Lung (tissue), 12 donors: Measurements from ENCODE around the gene FIGNL2. TPM values are rescaled to one million over a fixed set of nuclear protein-coding genes. Genes with fewer than 3 reads are reported as not detected.
A peak's percentile ranks its signal among the peaks of the same experiment; 100 is the strongest.

Experiments used
- ATAC-seq: fragments of 200-7000 bp; cut with Tn5 transposase; one replicate; pipeline ENCODE4 v1.9.1; 2020; ENCODE audit warnings: moderate number of reproducible peaks; ENCODE audit not compliant: insufficient read depth, low FRiP score
- DNase-seq, 3 donors: peaks; one replicate each; pipeline ENCODE4 v3.0.0-alpha.2; 2013 to 2017
- H3K27ac ChIP-seq, 2 donors: one replicate each; pipeline ENCODE4 v1.5.1; 2013; ENCODE audit warnings: mild to moderate bottlenecking in 2 of 2, moderate library complexity in 2 of 2, control low read depth in 1 of 2, inconsistent platforms in 1 of 2, low read depth in 1 of 2, low read length in 1 of 2
- H3K27me3 ChIP-seq, 3 donors: one replicate each; pipeline ENCODE4 v1.5.1; 2013; ENCODE audit warnings: low read length in 2 of 3; ENCODE audit not compliant: control insufficient read depth in 3 of 3, insufficient read depth in 3 of 3
- H3K36me3 ChIP-seq, 4 donors: one replicate each; pipeline ENCODE4 v1.5.1; 2013; ENCODE audit warnings: low read length in 4 of 4, mild to moderate bottlenecking in 1 of 4, moderate library complexity in 1 of 4; ENCODE audit not compliant: control insufficient read depth in 4 of 4, insufficient read depth in 4 of 4
- H3K4me1 ChIP-seq, 5 donors: one replicate each; pipeline ENCODE4 v1.5.1; 2013; ENCODE audit warnings: low read length in 5 of 5, mild to moderate bottlenecking in 2 of 5, moderate library complexity in 1 of 5; ENCODE audit not compliant: control insufficient read depth in 5 of 5, insufficient read depth in 5 of 5
- H3K4me3 ChIP-seq: one replicate; pipeline ENCODE4 v1.5.1; 2013; ENCODE audit warnings: mild to moderate bottlenecking, control low read depth, moderate library complexity
- H3K9ac ChIP-seq, 2 donors: one replicate each; pipeline ENCODE4 v1.5.1; 2013; ENCODE audit warnings: low read length in 2 of 2, control low read depth in 1 of 2; ENCODE audit not compliant: insufficient read depth in 1 of 2
- H3K9me3 ChIP-seq, 4 donors: one replicate each; pipeline ENCODE4 v1.5.1; 2013; ENCODE audit warnings: low read length in 3 of 4, mild to moderate bottlenecking in 1 of 4, moderate library complexity in 1 of 4; ENCODE audit not compliant: control insufficient read depth in 4 of 4, insufficient read depth in 3 of 4
- CTCF ChIP-seq: IDR thresholded peaks from 2 replicates; pipeline ENCODE4 v1.5.1; 2012; ENCODE audit warnings: mild to moderate bottlenecking; ENCODE audit errors: control extremely low read depth, extremely low read depth
- WGBS, 2 donors: extraction: QIAGEN DNeasy Blood & Tissue Kit; methylation state at CpG; one replicate each; pipeline ENCODE4 v1.1.7; 2013; 5-methylcytosine and 5-hydroxymethylcytosine counted together
- polyA plus RNA-seq, 2 donors: library from polyadenylated mRNA; stranded (reverse); fragments of 200-250 nt; gene quantifications; one replicate each; pipeline ENCODE4 v1.2.1, GENCODE V29; 2013
- total RNA-seq, 2 donors: library from RNA; depleted of rRNA in 1 of 2; stranded (reverse); fragments of >200 nt in 1 of 2; gene quantifications; one replicate each; pipeline ENCODE4 v1.2.1, GENCODE V29; 2014 to 2021
- donor health status: control.
- donor health status: control.
- donor health status: Bipolar disorder and iron deficiency.
- donor health status: healthy.
- donor health status: DM: yes; HTN: yes; CAD: no.

Gene FIGNL2
- total and polyA plus RNA-seq, 4 donors, result 0.33 to 1.9 (median 0.80) TPM

GRCh38 chr12:51846911-51847642 is 1.4 kb downstream of the FIGNL2 start:
- WGBS, 2 donors, result 1 to 2% methylated on average over 50 to 58 of the region's 59 CpGs
- no peaks in the 10 kb centered on the region for H3K36me3 ChIP-seq
- TF ChIP-seq CTCF, result no peak
- peak; percentile 62 to 74 (median 62) for DNase-seq
- H3K27ac ChIP-seq, result peak overlapping the region in 1 of 2 donors; percentile 71
- ATAC-seq, result no peak
- peaks cover 0 to 4% (median 3%) of the 10 kb centered on the region in 3 donors for H3K27me3 ChIP-seq
- H3K9ac ChIP-seq, result no peak overlapping the region
- H3K9me3 ChIP-seq, result no peaks in the 10 kb centered on the region
- peak overlapping the region; percentile 39 for H3K4me3 ChIP-seq
- peaks cover 0 to 19% (median 7%) of the 10 kb centered on the region in 5 donors for H3K4me1 ChIP-seq

DNA sequence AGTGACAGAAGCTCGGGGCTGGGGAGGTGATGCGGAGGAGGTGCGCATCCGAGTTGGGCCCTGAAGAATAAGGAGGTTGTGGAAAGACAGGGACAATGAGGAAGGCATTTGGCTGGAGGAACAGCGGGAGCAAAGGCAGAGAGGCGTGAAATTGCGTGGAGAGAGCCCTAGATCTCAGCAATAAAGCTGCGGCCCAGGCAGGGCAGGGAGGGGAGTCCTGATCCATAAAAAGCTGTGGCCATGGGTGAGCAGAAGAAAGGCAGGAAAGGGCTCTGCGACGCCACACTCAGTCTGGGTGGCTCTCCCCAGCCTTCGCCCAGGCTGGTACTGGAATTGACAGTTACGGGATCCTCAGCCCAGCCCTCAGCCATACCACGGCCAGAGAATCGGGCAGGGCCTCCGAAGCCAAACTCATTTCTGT is 2.2 kb downstream of the FIGNL2 start:
- ATAC-seq (no peak), DNase-seq (no peak)
- Histone ChIP-seq H3K4me3 (no peak overlapping the region), H3K4me1 (peaks cover 0 to 22% (median 11%) of the 10 kb centered on the region in 5 donors), H3K27me3 (peaks cover 0 to 4% (median 3%) of the 10 kb centered on the region in 3 donors), H3K9ac (peak overlapping the region in 1 of 2 donors; percentile 37), H3K27ac (peak overlapping the region in 1 of 2 donors; percentile 59), H3K9me3 (no peaks in the 10 kb centered on the region), H3K36me3 (no peaks in the 10 kb centered on the region)
- WGBS, 2 donors, result 80 to 86% methylated on average over 15 of the region's 15 CpGs
- no peak for TF ChIP-seq CTCF

GRCh38 chr12:51845482-51845881 is 3.0 kb downstream of the FIGNL2 start:
- no peak overlapping the region for H3K9ac ChIP-seq
- H3K9me3 ChIP-seq, result no peaks in the 10 kb centered on the region
- DNase-seq, result no peak
- TF ChIP-seq CTCF, result no peak
- H3K4me3 ChIP-seq, result no peak overlapping the region
- no peaks in the 10 kb centered on the region for H3K36me3 ChIP-seq
- WGBS, 2 donors, result 80 to 89% methylated on average over 7 of the region's 7 CpGs
- no peak overlapping the region for H3K27ac ChIP-seq
- no peak for ATAC-seq
- H3K4me1 ChIP-seq, result peaks cover 0 to 22% (median 10%) of the 10 kb centered on the region in 5 donors
- peaks cover 0 to 4% (median 3%) of the 10 kb centered on the region in 3 donors for H3K27me3 ChIP-seq
